Heart left ventricle (tissue), 16 donors: Measurements from ENCODE around the gene ZNF408. TPM values are rescaled to one million over a fixed set of nuclear protein-coding genes. Genes with fewer than 3 reads are reported as not detected.

Experiments used
- ATAC-seq, 4 donors: fragments of 200-7000 bp; cut with Tn5 transposase; one replicate each; pipeline ENCODE4 v1.9.1; 2020 to 2022; ENCODE audit warnings: moderate library complexity in 4 of 4, mild to moderate bottlenecking in 3 of 4, moderate number of reproducible peaks in 1 of 4
- DNase-seq, 5 donors: peaks; one replicate each; pipeline ENCODE4 v3.0.0-alpha.2; 2020
- H3K27ac ChIP-seq, 12 donors: fragments of 200-600 bp; sonication (generic) in 4 of 12; one replicate each; pipeline versions ENCODE4 v1.5.0 to v1.8.0; 2016 to 2022; ENCODE audit warnings: mild to moderate bottlenecking in 2 of 12
- H3K27me3 ChIP-seq, 9 donors: fragments of 200-600 bp; sonication (generic) in 2 of 9; one replicate each; pipeline versions ENCODE4 v1.5.1 to v1.8.0; 2016 to 2022; ENCODE audit warnings: mild to moderate bottlenecking in 3 of 9
- H3K36me3 ChIP-seq, 9 donors: fragments of 200-600 bp; sonication (generic) in 2 of 9; one replicate each; pipeline versions ENCODE4 v1.5.0 to v1.8.0; 2018 to 2022; ENCODE audit warnings: mild to moderate bottlenecking in 2 of 9
- H3K4me1 ChIP-seq, 12 donors: fragments of 200-600 bp; sonication (generic) in 4 of 12; one replicate each; pipeline versions ENCODE4 v1.5.0 to v1.8.0; 2016 to 2022; ENCODE audit warnings: mild to moderate bottlenecking in 3 of 12
- H3K4me3 ChIP-seq, 12 donors: fragments of 200-600 bp; sonication (generic) in 4 of 12; one replicate each; pipeline versions ENCODE4 v1.5.0 to v1.8.0; 2017 to 2022; ENCODE audit warnings: mild to moderate bottlenecking in 9 of 12, moderate library complexity in 4 of 12
- H3K9me3 ChIP-seq, 12 donors: fragments of 200-600 bp; sonication (generic) in 4 of 12; one replicate each; pipeline versions ENCODE4 v1.5.0 to v1.8.0; 2016 to 2022; ENCODE audit warnings: mild to moderate bottlenecking in 1 of 12
- CTCF ChIP-seq, 12 donors: fragments of 200-600 bp; sonication (generic) in 4 of 12; IDR thresholded peaks; one replicate each; pipeline versions ENCODE4 v1.5.0 to v1.8.0; 2018 to 2022; ENCODE audit warnings: antibody characterized with exemption in 12 of 12, mild to moderate bottlenecking in 5 of 12
- POLR2A ChIP-seq, 2 donors: fragments of 450-650 bp; IDR thresholded peaks; one replicate each; pipeline ENCODE4 v1.6.1; 2017; ENCODE audit warnings: antibody characterized with exemption in 2 of 2, mild to moderate bottlenecking in 2 of 2, moderate library complexity in 2 of 2
- WGBS, 4 donors: extraction: QIAGEN DNeasy Blood & Tissue Kit in 2 of 4; methylation state at CpG; one replicate each; pipeline versions ENCODE4 v1.1.5 to v1.1.7; 2013 to 2018; 5-methylcytosine and 5-hydroxymethylcytosine counted together
- intact Hi-C, 10 donors: fragments of 100-400 bp; cut with DNase I; formaldehyde crosslinking; loops; one replicate each; pipeline versions ENCODE4 v1.11.1 to v1.14.2; 2022
- polyA plus RNA-seq, 2 donors: library from polyadenylated mRNA; stranded (reverse); fragments of 200-250 nt; gene quantifications; one replicate each; pipeline ENCODE4 v1.2.3, GENCODE V29; 2013
- total RNA-seq, 9 donors: library from RNA; depleted of rRNA in 2 of 9; stranded (reverse); fragments of >200 nt in 2 of 9; fragmentation: NEBNext Ultra II Directional in 3 of 9; extraction: Animal tissue kit (Norgen Biotek cat#: 25700) in 3 of 9; gene quantifications; one replicate each; pipeline versions ENCODE4 v1.1.0 to v1.2.4, GENCODE V29; 2016 to 2023
- donor health status: ischemic (EF 13 %, LVEDD 7.1; RV severe dilation, severe dysfunction).
- donor health status: healthy with polysubstance abuse.
- donor health status: DM: no; HTN: yes; CAD: no.
- donor health status: DM: no; HTN: no; CAD: no.
- donor health status: ischemic (EF 25% LVEDD 6.9; RV normal size, moderate dysfunction).
- donor health status: ischemic (EF 25% LVEDD 5.7; RV mildly dilated, moderate dysfunction).
- donor health status: healthy.
- donor health status: DM: yes; HTN: yes; CAD: no.
- donor health status: ischemic (EF 35%, LVEDD 5.7; RV mildly dilated, moderate dysfunction).
- donor health status: nonischemic (EF 11% LVEDD 7.7; RV severe dilation, severe dysfunction).
- donor health status: DM: yes; HTN: yes; CAD: no.
- donor health status: PGD.
- donor health status: ischemic (EF 29% LVEDD 5.4; RV normal size, mild dysfunction).
- donor health status: nonischemic (EF 23%, LVEDD 6.1; RV moderate dilation, normal function).

The ZNF408 gene
- total and polyA plus RNA-seq, 11 donors, result 5.3 to 10.0 (median 7.1) TPM

- 29 to 38% (median 33%) methylated on average over 4 of the region's 4 CpGs for WGBS, 4 donors
- no peaks in the 10 kb centered on the region for H3K27me3 ChIP-seq
- H3K9me3 ChIP-seq, result no peaks in the 10 kb centered on the region
- H3K4me3 ChIP-seq, result no peak overlapping the region
- peak; percentile 51 to 77 (median 72) for ATAC-seq
- DNase-seq, result peak in 3 of 5 donors; percentile 67 to 72 (median 71)
- intact Hi-C loops, result no loop called here
- H3K27ac ChIP-seq, result peak overlapping the region; percentile 63 to 91 (median 78)
- H3K4me1 ChIP-seq, result peaks cover 4 to 74% (median 39%) of the 10 kb centered on the region in 12 donors
- H3K36me3 ChIP-seq, result peaks cover 0 to 79% (median 68%) of the 10 kb centered on the region in 9 donors
- TF ChIP-seq CTCF (IDR thresholded peaks at IDR 0.05) (peak in 2 of 12 donors; percentile 4 to 11), POLR2A (IDR thresholded peaks at IDR 0.05) (no peak)
Measured at GRCh38 chr11:46675288-46675851, 25.5 kb upstream of the ZNF408 start.

DNA sequence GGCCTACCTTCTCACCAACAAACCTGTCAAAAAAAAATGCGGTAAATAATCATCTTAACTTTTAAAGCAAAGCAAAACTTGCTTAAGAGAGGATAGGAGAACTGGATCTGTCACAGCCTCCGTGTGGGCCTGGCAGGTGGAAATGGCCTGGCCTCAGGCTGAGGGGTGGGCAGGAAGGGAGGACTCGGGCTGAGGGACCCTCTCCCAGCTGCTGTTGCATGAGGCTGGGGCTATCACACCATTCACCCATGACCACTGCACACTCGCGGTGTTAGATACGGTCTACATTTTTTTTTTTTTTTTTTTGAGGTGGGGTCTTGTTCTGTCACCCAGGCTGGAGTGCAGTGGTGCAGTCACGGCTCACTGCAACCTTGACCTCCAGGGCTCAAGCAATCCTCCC lies 24.9 kb upstream of the ZNF408 start:
- DNase-seq (no peak), ATAC-seq (no peak)
- Histone ChIP-seq H3K9me3 (no peaks in the 10 kb centered on the region), H3K4me1 (peaks cover 4 to 69% (median 39%) of the 10 kb centered on the region in 12 donors), H3K27ac (peak overlapping the region; percentile 63 to 91 (median 78)), H3K27me3 (no peaks in the 10 kb centered on the region), H3K4me3 (no peak overlapping the region), H3K36me3 (peaks cover 0 to 79% (median 68%) of the 10 kb centered on the region in 9 donors)
- no peak for TF ChIP-seq POLR2A (IDR thresholded peaks at IDR 0.05)
- no peak for TF ChIP-seq CTCF (IDR thresholded peaks at IDR 0.05)
- 88 to 92% (median 90%) methylated on average over 7 of the region's 7 CpGs for WGBS, 4 donors
- intact Hi-C loops, result no loop called here

DNA sequence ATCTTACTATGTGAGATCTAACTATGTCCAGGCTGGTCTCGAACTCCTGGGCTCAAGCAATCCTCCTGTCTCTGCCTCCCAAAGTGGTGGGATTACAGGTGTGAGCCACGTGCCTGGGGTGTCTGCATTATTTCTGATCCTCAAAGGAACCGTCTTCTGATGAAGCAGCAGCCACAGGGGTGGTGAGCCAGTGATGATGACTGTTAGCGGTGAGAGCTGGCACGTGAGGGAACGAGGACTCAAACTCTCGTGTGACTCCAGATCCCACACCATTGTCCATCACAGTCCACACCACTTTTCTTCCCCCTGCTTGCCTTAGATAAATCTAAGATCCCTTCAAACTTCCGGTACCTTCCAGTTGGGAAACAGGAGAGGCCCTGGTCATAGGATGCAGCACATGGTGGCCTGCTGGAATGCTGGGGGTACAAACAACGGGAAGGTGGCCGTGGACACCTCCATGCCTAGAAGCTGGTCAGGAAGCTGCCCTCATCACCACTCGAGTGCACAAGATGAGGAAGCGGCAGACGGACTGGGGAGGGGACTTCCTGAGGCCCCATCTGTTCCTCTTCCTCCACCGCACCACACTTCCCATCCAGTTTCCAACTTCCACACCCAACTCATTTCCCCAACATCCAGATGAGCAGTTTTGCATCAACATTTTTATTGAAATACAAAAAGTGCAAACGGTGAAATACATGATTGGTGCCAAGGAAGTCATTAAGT lies 24.2 kb upstream of the ZNF408 start:
- DNase-seq (peak in 3 of 5 donors; percentile 59 to 74 (median 69)), ATAC-seq (peak in 1 of 4 donors; percentile 22)
- TF ChIP-seq POLR2A (IDR thresholded peaks at IDR 0.05) (no peak), CTCF (IDR thresholded peaks at IDR 0.05) (no peak)

DNA sequence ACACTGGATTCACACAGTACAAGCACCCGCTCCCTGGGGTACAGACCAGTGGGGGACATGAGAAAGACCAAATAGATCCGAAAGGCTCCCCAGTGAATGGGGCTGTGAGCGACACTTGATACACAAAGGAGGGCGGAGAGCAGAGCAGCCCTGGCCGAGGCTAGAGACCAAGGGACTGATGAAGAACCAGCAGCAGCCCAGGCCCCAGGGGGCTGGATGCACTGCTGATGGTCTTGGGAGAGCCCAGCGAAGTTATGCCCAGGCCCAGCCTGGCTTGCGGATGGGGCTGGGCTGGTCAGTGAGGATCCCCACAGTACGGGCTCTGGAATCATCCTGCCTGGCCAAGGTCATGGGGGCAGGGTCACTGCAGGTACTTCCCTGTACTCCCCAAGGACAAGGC lies 23.7 kb upstream of the ZNF408 start:
- H3K27me3 ChIP-seq, result no peaks in the 10 kb centered on the region
- ATAC-seq (no peak), DNase-seq (no peak)
- no peak overlapping the region for H3K4me3 ChIP-seq
- H3K4me1 ChIP-seq, result peaks cover 4 to 56% (median 39%) of the 10 kb centered on the region in 12 donors
- peak overlapping the region in 11 of 12 donors; percentile 28 to 91 (median 63) for H3K27ac ChIP-seq
- TF ChIP-seq POLR2A (IDR thresholded peaks at IDR 0.05) (no peak), CTCF (IDR thresholded peaks at IDR 0.05) (no peak)
- 70 to 78% (median 71%) methylated on average over 6 to 8 of the region's 8 CpGs for WGBS, 4 donors
- intact Hi-C loops, result no loop called here
- peaks cover 0 to 79% (median 67%) of the 10 kb centered on the region in 9 donors for H3K36me3 ChIP-seq
- no peaks in the 10 kb centered on the region for H3K9me3 ChIP-seq

More for the DNA sequence above, 24.2 kb upstream of the ZNF408 start:
- Histone ChIP-seq H3K4me1 (peaks cover 4 to 62% (median 39%) of the 10 kb centered on the region in 12 donors), H3K9me3 (no peaks in the 10 kb centered on the region), H3K27ac (peak overlapping the region in 11 of 12 donors; percentile 9 to 91 (median 70)), H3K4me3 (no peak overlapping the region), H3K36me3 (peaks cover 0 to 79% (median 68%) of the 10 kb centered on the region in 9 donors), H3K27me3 (no peaks in the 10 kb centered on the region)
- 67 to 73% (median 71%) methylated on average over 15 of the region's 15 CpGs for WGBS, 4 donors
- intact Hi-C loops, result no loop called here
